Endothelial cell (in vitro differentiated cells): Measurements from ENCODE around the gene ARRDC5. TPM values are rescaled to one million over a fixed set of nuclear protein-coding genes. Genes with fewer than 3 reads are reported as not detected.
"Not testable (repeated sequence)": the region's sequence is repeated elsewhere in the genome, so short reads cannot be mapped to it uniquely, and the experiment has no call there.

Experiments
- DNase-seq: peaks from one replicate; pipeline ENCODE4 v3.0.0; 2021; ENCODE audit warnings: low spot score
- H3K27ac Mint-ChIP-seq: one replicate; pipeline ENCODE4 v1.8.0; 2021; ENCODE audit warnings: mixed read lengths, inconsistent platforms; ENCODE audit not compliant: unreplicated experiment
- H3K27me3 Mint-ChIP-seq: one replicate; pipeline ENCODE4 v1.8.0; 2021; ENCODE audit warnings: mild to moderate bottlenecking, moderate library complexity, mixed read lengths, inconsistent platforms; ENCODE audit not compliant: unreplicated experiment
- H3K36me3 Mint-ChIP-seq: one replicate; pipeline ENCODE4 v1.8.0; 2021; ENCODE audit warnings: mild to moderate bottlenecking, low read depth, mixed read lengths, inconsistent platforms; ENCODE audit not compliant: unreplicated experiment
- H3K4me1 Mint-ChIP-seq: one replicate; pipeline ENCODE4 v1.8.0; 2021; ENCODE audit warnings: mild to moderate bottlenecking, mixed read lengths, inconsistent platforms; ENCODE audit not compliant: unreplicated experiment
- H3K4me3 Mint-ChIP-seq: one replicate; pipeline ENCODE4 v1.8.0; 2021; ENCODE audit warnings: mild to moderate bottlenecking, mixed read lengths, inconsistent platforms; ENCODE audit not compliant: unreplicated experiment
- H3K9me3 Mint-ChIP-seq: one replicate; pipeline ENCODE4 v1.8.0; 2021; ENCODE audit warnings: mixed read lengths, inconsistent platforms; ENCODE audit not compliant: unreplicated experiment
- CTCF ChIP-seq: fragments of 200-600 bp; sonication (generic); IDR thresholded peaks from one replicate; pipeline ENCODE4 v1.5.0; 2021; ENCODE audit warnings: antibody characterized with exemption; ENCODE audit not compliant: unreplicated experiment
- total RNA-seq: library from RNA; stranded (reverse); fragmentation: NEBNext Ultra II Directional; extraction: Animal tissue kit (Norgen Biotek cat#: 25700); gene quantifications from one replicate; pipeline ENCODE4 v1.2.1, GENCODE V29; 2021; ENCODE audit not compliant: unreplicated experiment

Gene ARRDC5
- total RNA-seq, 1 donor from 2014 or later = not detected

- no peak overlapping the region for H3K27ac Mint-ChIP-seq
- no peak for DNase-seq
- H3K9me3 Mint-ChIP-seq = no peaks in the 10 kb centered on the region
- peak overlapping the region; percentile 44 for H3K4me3 Mint-ChIP-seq
- H3K4me1 Mint-ChIP-seq = peaks cover 9% of the 10 kb centered on the region
- peaks cover 2% of the 10 kb centered on the region for H3K27me3 Mint-ChIP-seq
- TF ChIP-seq CTCF = no peak
- no peaks in the 10 kb centered on the region for H3K36me3 Mint-ChIP-seq
Observed at GRCh38 chr19:4908360-4908759, 5.7 kb upstream of the ARRDC5 start.

- H3K27ac Mint-ChIP-seq = no peak overlapping the region
- peaks cover 2% of the 10 kb centered on the region for H3K27me3 Mint-ChIP-seq
- no peak for DNase-seq
- H3K4me3 Mint-ChIP-seq = no peak overlapping the region
- no peaks in the 10 kb centered on the region for H3K9me3 Mint-ChIP-seq
- peaks cover 9% of the 10 kb centered on the region for H3K4me1 Mint-ChIP-seq
- TF ChIP-seq CTCF = no peak
- H3K36me3 Mint-ChIP-seq = no peaks in the 10 kb centered on the region
Observed at GRCh38 chr19:4906963-4907362, 4.3 kb upstream of the ARRDC5 start.

GRCh38 chr19:4904481-4904880 lies 1.8 kb upstream of the ARRDC5 start:
- no peak for DNase-seq
- Mint-ChIP-seq H3K27me3 (peaks cover 2% of the 10 kb centered on the region), H3K4me3 (no peak overlapping the region), H3K9me3 (no peaks in the 10 kb centered on the region), H3K36me3 (no peaks in the 10 kb centered on the region), H3K27ac (no peak overlapping the region), H3K4me1 (no peaks in the 10 kb centered on the region)
- TF ChIP-seq CTCF = no peak

GRCh38 chr19:4900879-4901278 lies 1.8 kb downstream of the ARRDC5 start:
- not testable (repeated sequence) for H3K27me3 Mint-ChIP-seq, H3K36me3 Mint-ChIP-seq, H3K27ac Mint-ChIP-seq, H3K4me3 Mint-ChIP-seq, H3K9me3 Mint-ChIP-seq, H3K4me1 Mint-ChIP-seq, DNase-seq

- H3K4me3 Mint-ChIP-seq = no peak overlapping the region
- no peak overlapping the region for H3K27ac Mint-ChIP-seq
- no peaks in the 10 kb centered on the region for H3K9me3 Mint-ChIP-seq
- H3K27me3 Mint-ChIP-seq = no peaks in the 10 kb centered on the region
- no peak for DNase-seq
- TF ChIP-seq CTCF = no peak
- no peaks in the 10 kb centered on the region for H3K36me3 Mint-ChIP-seq
- peaks cover 4% of the 10 kb centered on the region for H3K4me1 Mint-ChIP-seq
Observed at GRCh38 chr19:4897146-4897545, 5.5 kb downstream of the ARRDC5 start.

- Mint-ChIP-seq H3K9me3 (no peaks in the 10 kb centered on the region), H3K4me3 (no peak overlapping the region), H3K36me3 (no peaks in the 10 kb centered on the region), H3K27me3 (peaks cover under 1% of the 10 kb centered on the region), H3K4me1 (peaks cover 4% of the 10 kb centered on the region), H3K27ac (no peak overlapping the region)
- TF ChIP-seq CTCF = no peak
- DNase-seq = no peak
Observed at GRCh38 chr19:4896372-4896771, 6.3 kb downstream of the ARRDC5 start.

GRCh38 chr19:4892962-4893361 lies 9.7 kb downstream of the ARRDC5 start:
- H3K4me3 Mint-ChIP-seq, DNase-seq, H3K9me3 Mint-ChIP-seq, H3K27me3 Mint-ChIP-seq, H3K36me3 Mint-ChIP-seq, H3K4me1 Mint-ChIP-seq, H3K27ac Mint-ChIP-seq: not testable (repeated sequence)
